Astrocyte of the spinal cord (primary cell): Measurements from ENCODE around the gene SMS.

Experiments used
- DNase-seq: peaks from one replicate; pipeline ENCODE4 v3.0.0; 2011; ENCODE audit warnings: low read depth, low spot score
- H3K4me3 ChIP-seq: 2 replicates; pipeline ENCODE4 v1.5.1; 2011; ENCODE audit warnings: low read depth, mild to moderate bottlenecking, low read length, moderate library complexity
- in situ Hi-C: cut with HindIII; loops from 2 replicates; pipeline ENCODE4 v1.10.0; 2017; ENCODE audit warnings: low sequenced_read_pairs
- TF ChIP-seq, protein P1 (sequence below): IDR thresholded peaks from 2 replicates; pipeline ENCODE4 v1.5.1; 2012; ENCODE audit warnings: low read depth, mild to moderate bottlenecking, low read length, inconsistent platforms

Gene SMS

DNA sequence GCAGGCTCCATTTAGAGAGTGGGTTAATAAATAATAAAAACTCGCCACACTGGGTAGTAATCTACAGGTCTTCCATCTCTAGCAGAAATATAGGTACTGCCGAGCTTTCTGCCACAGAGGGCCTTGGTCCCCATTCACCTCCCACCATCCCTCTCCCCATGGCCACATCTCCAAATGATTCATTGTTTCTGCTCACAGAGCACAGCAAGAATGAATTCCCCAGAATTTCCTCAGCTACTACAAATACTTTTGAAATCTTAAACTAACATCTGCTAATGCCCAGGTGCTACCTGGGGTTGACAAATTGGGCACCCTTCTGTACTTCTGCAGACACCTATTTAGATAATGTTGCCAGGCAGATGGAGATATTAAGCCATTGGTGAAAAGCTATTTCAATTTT, 96.7 kb downstream of the SMS start:
- in situ Hi-C loops: no loop called here
- H3K4me3 ChIP-seq: no peak overlapping the region
- TF ChIP-seq, protein P1, sequence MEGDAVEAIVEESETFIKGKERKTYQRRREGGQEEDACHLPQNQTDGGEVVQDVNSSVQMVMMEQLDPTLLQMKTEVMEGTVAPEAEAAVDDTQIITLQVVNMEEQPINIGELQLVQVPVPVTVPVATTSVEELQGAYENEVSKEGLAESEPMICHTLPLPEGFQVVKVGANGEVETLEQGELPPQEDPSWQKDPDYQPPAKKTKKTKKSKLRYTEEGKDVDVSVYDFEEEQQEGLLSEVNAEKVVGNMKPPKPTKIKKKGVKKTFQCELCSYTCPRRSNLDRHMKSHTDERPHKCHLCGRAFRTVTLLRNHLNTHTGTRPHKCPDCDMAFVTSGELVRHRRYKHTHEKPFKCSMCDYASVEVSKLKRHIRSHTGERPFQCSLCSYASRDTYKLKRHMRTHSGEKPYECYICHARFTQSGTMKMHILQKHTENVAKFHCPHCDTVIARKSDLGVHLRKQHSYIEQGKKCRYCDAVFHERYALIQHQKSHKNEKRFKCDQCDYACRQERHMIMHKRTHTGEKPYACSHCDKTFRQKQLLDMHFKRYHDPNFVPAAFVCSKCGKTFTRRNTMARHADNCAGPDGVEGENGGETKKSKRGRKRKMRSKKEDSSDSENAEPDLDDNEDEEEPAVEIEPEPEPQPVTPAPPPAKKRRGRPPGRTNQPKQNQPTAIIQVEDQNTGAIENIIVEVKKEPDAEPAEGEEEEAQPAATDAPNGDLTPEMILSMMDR: no peak
- DNase-seq: no peak

DNA sequence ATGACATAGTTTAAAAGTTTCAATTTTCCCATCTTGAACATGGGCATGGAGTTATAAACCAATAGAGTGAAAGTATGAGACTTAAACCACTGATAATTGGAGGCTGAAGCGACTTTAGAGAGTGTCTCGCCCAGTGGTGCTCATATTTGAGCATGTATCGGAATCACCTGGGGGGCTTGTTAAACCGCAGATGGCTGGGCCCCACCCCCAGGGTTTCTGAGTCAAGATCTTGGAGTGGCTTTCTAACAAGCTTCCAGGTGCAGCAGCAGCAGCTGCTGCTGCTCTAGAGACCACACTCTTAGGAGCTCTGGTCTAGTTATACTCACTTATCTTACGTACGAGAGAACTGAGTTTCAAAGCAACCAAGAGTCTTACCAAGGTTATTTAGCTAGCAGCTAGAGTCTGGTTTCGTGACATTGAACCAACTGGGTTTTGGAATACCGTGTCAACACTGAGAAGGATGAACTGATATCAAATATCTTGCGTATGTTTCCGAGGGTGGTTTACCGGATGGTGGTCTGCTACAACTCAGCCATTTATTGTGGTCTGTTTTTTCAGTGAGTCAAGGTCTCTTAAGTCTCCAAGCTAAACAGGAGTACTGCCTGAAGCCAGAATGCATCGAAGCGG, 97.5 kb downstream of the SMS start:
- H3K4me3 ChIP-seq: no peak overlapping the region
- TF ChIP-seq, protein P1: no peak
- DNase-seq: no peak
- in situ Hi-C loops: no loop called here

- in situ Hi-C loops: no loop called here
- TF ChIP-seq, protein P1: no peak
- DNase-seq: no peak
- H3K4me3 ChIP-seq: no peak overlapping the region
Measured at GRCh38 chrX:22039541-22039940, 99.0 kb downstream of the SMS start.

DNA sequence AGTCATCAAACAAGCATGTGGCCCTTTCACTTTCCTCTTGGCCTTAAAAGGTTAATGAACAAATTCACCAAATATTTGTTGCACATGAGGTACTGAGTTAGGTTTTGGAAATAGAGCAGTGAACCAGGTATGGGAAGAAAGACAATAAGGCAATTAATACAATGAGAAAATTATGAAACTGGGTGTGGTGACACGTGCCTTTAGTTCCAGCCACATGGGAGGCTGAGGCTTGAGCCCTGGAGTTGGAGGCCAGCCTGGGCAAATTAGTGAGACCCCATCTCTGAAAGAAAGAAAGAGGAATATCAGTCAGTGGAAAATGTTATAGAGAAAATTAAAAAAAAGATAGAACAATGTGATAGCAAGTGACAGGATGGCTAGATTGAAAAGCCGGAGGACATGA, 99.7 kb downstream of the SMS start:
- DNase-seq: no peak
- TF ChIP-seq, protein P1: no peak
- in situ Hi-C loops: no loop called here
- H3K4me3 ChIP-seq: no peak overlapping the region

GRCh38 chrX:22041907-22042530, 101.5 kb downstream of the SMS start:
- TF ChIP-seq, protein P1: no peak
- no peak for DNase-seq
- no peak overlapping the region for H3K4me3 ChIP-seq
- in situ Hi-C loops: no loop called here

GRCh38 chrX:22043872-22044271, 103.4 kb downstream of the SMS start:
- H3K4me3 ChIP-seq: no peak overlapping the region
- TF ChIP-seq, protein P1: no peak
- in situ Hi-C loops: no loop called here
- no peak for DNase-seq
